ENCODE measurements around the gene MAPK14.

The MAPK14 gene

DNA sequence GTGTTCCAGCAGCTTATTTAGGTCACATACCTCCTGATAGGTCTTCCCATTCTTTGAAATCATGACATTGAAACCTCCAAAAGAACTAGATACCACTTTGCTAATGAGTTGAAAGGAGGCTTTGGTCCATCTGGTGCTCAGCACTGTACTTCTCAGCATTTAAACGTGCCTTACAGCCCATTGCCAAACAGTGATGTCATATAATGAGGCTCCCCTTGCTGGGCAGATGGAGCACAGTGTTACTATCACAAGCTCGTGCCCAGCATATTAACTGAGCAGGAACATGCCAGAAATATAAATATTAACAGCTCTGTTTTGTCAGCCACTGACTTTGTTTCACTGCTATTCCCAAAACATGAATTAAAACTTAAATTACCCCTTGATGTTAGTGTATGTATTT is 77.2 kb downstream of the MAPK14 start:
- no peak for FAIRE-seq

DNA sequence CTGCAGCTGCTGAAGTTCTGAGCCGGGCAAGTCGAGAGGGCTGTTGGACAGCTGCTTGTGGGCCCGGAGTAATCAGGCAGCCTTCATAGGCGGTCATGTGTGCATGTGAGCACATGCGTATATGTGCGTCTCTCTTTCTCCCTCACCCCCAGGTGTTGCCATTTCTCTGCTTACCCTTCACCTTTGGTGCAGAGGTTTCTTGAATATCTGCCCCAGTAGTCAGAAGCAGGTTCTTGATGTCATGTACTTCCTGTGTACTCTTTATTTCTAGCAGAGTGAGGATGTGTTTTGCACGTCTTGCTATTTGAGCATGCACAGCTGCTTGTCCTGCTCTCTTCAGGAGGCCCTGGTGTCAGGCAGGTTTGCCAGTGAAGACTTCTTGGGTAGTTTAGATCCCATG is 81.5 kb downstream of the MAPK14 start:
- no peak for FAIRE-seq

DNA sequence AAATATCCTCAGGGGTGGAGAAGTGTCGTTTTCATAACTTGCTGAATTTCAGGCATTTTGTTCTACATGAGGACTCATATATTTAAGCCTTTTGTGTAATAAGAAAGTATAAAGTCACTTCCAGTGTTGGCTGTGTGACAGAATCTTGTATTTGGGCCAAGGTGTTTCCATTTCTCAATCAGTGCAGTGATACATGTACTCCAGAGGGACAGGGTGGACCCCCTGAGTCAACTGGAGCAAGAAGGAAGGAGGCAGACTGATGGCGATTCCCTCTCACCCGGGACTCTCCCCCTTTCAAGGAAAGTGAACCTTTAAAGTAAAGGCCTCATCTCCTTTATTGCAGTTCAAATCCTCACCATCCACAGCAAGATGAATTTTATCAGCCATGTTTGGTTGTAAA is 82.4 kb downstream of the MAPK14 start:
- FAIRE-seq, result no peak

DNA sequence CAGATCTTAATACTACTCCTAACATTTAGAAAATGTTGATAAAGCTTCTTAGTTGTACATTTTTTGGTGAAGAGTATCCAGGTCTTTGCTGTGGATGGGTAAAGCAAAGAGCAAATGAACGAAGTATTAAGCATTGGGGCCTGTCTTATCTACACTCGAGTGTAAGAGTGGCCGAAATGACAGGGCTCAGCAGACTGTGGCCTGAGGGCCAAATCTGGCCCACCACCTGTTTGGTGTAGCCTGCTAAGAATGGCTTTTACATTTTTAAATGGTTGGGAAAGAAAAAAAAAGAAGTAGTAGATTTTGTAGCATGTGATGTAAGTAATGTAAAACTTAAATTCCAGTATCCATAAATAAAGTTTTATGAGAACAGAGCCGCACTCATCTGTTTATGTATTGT is 83.3 kb downstream of the MAPK14 start:
- no peak for FAIRE-seq

DNA sequence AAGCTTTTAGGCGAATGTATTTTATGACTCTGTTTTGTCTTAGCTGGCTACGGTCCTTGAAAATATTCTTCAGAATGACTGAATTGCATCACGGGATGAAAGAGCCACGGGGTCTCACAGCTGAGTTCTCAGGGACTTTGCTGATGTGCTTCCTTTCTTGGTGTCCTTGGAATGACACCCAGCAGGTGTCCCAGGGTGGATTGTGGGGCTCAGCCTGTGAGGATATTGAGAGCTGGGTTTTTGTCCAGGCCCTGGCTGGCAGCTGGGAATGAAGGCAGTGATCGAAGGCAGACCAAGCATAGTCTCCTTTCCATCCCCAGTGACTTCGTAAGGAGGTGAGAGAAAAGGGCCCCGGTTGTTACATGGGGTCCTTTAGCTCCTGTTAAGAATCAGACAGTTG is 83.9 kb downstream of the MAPK14 start:
- FAIRE-seq, result no peak

DNA sequence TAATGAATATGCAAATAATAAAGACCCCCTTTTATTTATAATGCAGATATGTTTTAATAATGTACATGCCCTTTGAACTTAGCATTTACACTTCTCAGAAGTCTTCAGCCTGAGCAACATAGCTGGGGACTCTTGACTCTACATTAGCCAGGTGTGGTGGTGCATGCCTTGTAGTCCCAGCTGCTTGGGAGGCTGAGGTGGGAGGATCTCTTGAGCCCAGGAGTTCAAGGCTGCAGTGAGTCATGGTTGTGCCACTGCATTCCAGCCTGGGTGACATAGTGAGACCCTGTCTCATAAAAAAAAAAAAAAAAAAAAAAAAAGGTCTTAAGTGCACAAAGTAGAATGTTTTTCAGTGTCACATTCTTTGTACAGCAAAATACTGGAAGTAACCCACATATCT is 85.4 kb downstream of the MAPK14 start:
- FAIRE-seq, result no peak

DNA sequence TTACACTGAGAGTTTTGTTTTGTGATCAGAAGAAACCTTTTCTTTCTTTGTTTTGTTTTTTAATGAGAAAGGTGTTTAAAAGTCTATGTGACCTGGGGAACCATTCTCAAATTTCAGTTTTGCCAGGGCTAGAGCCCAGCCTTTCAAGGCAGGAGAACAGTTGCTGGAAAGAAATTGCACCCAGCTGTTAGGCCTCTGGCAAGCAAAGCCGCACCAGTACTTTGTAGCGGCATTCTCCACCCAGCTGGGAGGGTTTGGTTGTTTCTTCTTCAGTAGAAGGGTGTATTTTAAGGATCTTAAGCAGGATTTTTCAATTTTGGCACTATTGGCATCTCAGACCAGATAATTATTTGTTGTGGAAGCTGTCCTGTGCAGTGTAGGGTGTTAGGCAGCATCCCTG is 86.1 kb downstream of the MAPK14 start:
- FAIRE-seq, result no peak

DNA sequence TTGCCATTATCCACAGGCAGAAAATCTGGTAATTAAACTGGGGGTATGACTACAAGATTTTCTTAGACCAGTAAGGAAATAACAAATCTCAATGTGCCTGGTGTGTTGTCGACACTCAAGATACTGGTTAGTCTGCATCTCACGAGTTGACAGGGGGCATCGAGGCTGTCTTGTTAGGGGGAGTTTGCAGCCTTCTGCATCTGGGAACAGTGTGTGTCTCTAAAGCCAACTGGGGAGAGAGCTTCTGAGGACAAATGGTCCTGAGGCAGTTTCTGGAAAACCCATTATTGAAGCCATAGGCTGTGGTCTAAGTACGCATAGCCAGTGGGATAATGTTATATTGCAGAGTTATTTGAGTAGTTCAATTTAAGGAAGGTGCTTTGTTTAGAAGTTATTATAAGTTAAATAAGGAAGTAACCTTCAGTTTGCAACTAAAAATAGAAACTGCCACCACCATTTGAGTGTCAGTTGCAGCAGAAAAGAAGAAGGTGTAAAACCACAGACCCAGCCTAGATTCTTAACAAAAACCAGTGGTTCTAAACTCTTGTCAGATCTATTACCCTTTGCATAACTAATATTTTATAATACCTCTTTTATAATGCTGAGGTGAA is 87.3 kb downstream of the MAPK14 start:
- peak; percentile 53 for FAIRE-seq

DNA sequence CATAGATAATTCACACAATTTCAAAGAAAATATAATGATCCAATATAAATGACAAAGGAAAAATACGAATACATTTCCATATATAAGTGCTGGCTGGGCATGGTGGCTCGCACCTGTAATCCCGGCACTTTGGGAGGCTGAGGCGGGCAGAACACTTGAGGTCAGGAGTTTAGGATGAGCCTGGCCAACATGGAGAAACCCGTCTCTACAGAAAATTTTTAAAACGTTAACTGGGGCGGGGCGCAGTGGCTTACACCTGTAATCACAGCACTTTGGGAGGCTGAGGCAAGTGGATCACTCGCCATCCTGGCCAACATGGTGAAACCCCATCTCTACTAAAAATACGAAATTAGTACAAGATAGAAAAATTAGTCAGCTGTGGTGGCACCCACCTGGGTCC is 87.8 kb downstream of the MAPK14 start:
- no peak for FAIRE-seq

DNA sequence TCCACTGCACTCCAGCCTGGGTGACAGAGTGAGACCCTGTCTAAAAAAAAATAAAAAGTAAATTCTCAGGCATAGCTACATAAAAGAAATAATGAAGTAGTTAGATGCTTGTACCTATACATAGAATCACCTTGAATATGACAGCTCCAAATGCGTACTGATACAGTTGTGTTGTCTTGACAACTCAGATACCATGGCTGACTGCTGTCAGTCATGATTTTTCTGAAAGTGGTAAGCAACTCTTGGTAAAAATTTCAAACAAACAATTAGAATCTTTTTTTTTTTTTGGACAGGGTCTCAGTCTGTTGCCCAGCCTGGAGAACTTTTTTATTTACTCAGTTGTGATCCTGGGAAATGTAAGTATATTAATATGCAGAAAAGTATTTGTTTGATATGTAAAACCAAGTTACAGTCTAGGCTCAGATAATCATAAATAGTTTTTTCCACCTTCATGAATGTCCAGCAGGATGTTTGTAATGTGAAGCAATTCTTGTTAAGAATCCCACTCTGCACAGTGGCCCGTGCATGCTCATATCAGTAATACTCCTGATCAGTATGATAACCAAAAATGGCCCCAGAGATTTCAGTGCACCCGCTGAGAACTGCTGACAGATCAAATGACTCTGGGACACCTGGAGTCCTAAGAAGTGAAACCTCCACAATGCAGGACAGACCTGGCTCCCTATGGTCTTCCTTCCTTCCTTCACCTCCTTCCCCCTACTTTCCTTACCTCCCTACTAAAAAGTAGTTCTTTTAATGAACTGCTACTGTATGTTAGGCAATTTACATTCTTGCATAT is 88.7 kb downstream of the MAPK14 start:
- no peak for FAIRE-seq

DNA sequence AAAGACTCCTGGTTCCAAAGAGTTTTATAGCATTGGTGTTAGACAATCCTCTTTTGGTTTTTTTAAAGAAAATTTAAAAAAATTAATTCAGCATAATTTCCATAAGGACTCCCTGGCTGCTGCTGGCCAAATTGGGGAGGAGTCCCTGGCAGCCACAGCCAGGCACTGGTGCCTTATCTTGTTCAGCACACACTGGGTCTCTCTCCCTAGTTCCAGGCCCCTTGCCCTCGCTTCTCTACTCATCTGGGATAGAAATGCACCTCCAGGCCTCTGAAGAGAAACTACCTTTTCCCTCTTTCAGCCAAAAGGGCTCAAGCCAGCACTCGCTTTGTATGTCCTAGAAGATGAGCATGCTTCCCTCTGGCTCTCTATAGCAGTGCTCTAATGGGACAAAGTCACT is 89.3 kb downstream of the MAPK14 start:
- FAIRE-seq, result no peak

DNA sequence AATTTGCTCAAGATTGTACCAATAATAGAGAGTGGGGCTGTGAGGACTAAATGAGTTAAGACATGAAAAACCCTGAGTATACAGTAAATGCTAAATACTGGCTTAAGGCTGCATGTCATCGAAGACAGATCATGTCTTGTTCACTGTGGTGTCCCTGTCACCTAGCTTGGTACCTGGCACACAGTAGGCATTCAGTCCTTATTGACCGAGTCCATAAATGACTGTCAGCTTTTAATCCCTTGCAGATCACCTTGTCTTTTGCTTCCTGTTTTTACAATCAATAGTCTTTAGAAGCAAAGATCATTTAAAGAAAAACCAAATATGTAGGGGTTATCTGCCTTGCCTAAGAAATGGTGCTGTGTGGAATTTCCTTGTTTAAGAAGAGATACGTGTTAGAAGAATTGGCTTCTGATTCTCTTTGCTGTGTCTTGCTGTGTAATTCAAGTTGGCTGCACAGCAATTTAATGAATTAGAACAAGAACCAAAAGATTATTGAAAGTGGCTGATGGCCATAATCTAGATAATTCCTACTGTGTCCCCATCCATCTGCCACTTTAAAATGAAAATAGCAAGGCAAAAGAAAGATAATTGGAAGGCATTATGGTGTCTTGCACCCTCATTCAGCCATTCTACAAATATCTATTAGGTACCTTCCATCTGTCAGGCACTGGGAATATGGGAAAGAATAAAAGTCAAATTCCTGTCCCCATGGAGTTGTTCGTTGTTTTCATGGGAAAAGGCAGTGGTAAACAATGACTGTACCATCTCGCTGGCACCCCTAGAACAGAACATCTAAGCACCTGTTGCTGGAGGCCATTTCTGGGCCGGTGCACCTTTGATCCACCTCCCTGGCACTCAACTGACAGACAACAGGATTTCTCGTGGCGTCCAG is 90.3 kb downstream of the MAPK14 start:
- no peak for FAIRE-seq

DNA sequence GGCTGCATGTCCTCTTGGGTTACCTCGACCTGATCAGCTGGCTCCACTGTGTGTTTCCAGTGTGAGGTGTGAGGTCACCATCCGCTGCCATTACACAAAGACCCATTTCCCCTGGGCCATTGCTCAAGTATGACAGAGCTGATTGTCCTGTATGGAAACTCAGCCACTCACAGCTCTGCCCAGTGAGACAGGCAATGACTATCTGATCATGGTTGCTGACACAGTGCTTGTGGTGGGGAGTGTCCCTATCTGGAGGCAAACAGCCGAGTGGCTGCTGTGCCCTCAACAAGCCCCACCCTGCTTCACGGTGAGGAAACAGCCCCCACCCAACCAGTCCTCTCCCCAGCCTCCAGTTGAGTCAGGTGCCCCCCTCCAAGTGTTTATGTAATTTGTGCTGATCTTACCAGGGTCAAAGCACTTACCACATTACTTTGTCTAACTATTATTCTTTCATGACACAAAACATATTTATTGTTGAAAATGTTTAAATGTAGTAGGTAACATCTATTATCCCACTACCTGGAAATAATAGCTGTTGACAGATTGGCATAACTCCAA is 91.0 kb downstream of the MAPK14 start:
- no peak for FAIRE-seq

DNA sequence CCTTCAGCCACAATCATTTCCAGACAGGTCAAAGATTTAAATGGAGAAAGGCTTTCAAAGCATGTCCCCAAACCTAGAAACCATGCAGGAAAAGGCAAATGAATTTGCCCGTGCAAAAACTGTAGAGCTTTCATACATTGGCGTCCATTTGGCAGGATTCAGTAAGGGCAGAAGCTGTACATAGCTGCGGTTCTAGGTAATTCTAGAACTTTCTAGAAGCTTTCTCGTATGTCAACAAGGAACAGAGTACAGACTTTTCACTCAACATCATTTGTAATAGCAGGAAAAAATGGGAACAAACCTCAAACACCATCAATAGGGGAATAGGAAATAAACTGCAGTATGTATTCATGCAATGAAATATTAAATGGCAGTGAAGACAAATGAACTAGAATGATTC is 91.6 kb downstream of the MAPK14 start:
- no peak for FAIRE-seq

DNA sequence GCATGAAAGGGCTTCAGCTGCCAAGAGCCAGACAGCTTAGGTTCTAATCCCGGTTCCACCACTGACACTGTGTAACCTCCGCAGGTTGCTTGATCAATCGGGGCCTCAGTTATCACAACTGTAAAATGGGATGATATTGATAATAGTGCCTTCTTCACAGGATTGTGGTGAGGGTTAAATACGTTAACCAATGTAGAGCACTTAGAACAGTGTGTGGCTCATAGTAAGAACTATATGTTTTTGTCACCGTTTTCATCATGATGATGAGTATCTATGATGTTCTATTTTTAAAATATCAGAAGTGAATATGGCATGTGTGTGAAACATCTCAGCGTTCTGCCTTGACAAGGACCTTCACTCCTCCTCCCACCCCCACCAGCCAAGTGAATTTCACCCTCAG is 92.4 kb downstream of the MAPK14 start:
- FAIRE-seq, result no peak

DNA sequence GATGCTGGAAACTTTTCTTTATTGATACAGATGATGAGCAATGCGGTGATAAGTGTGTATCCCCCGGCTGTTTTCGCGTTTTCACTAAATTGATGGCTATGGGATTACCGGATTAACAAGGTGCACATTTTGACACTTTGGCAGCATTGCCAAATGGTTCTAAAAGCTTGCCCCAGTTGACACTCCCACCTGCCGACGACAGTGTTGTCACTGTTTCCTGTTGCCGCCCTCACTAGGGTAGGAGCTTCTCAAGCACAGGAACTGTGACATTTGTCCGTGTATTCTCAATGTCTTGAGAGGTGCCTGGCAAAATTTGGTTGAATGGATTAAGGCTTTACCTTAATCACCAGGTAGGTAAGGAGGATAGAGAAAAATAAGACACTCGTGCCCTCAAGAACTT is 92.9 kb downstream of the MAPK14 start:
- no peak for FAIRE-seq

DNA sequence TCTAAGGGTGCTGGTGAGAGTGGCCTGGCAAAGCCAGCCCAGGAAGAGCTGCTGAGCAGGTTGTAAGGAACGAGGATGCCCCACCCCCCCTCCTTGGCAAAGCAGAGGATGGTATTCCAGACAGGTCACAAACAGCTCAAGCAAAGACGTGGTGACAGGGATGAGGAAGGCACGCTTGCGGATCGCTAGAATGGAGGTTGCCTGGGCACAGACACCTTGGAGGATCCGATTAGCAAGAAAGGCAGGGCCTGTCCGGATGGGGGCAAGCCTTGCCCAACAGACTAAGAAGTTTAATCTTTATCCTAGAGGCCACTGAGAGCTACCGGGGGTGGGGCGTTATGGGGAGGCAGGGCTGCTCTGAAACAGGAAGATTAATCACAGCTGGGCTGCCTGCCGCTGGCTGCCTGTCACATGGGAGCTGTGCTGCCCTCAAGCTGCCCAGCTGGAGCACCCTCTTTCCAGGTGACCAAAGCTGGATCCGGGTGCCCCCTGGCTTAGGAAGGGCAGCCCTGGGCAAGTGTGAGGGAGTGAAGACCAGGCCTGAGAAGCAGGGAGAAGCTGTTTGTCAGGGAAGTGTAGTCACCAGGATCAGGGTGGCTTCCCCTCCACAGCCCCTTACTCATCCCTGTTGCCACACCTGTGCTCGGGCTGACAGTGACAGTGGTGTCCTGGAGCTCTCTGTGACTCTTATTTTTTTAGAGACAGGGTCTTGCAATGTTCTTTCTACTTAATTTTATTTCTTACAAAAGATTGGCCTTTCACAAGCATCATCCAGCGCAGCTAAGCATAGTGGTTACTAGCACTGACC is 93.6 kb downstream of the MAPK14 start:
- FAIRE-seq, result no peak

DNA sequence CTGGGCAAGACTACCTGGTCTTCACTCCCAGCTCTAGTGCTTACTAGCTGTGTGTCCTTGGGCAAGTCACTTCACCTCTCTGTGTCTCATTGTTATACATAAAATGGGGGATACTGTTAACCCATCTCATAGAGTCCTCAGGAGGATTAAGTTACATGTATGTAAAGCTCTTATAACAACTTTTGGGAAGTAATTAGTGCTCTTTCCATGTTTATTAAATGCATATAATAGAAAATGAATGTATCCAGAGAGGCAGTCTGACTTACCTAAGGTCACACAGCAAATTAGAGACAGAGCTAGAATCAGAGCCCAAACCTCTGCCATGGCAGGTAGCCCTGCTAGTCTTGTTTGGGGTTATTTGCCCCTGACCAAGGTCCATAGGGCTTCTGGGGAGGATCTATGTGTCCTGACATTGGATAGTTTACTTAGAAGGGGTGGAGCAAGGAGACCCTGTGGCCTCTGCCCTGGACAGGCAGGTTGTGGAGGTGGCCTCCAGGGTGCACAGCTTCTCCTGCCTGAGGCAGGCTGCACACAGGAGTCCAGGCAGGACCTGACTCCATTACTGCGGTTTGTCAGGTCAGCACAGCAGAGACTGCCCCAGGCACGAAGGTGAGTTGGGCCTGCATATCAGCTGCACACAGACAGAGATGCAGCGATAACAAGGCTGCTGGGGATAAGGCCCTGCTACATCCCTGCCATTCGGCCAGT is 94.3 kb downstream of the MAPK14 start:
- no peak for FAIRE-seq

DNA sequence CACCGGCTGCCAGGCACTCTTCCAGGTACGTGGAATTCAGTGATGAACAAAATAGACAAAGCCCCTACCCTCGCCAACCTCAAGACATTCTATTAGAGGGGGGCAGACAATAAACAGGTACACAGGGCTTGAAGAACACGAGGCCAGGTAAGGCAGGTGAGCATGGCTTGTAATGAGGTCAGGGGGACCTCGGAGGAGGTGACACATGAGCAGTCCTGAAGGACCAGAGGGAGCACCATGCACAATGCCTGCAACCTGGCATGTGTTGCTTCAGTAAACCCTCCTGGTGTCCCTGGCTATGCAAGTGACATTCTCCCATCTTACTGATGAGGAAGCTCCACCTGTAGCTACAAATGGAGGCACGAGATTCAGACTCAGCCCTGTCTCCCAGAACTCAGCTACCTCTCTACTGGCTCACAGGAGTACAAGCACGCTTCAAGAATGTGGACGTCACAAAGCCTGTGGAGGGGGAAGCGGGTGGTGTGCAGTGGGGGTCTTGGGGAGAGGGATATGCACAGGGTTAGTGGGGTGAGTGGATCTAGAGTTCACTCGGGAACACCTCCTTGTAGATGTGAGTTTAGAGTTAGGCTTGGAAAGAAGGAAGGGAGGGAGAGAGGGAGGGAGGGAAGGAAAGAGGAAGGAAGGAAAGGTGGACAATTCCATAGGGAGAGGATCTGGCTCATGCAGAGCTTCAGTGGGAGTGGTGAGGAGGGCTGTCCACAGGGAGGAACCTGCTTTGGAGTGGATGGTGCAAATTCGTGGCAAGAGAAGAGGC is 95.1 kb downstream of the MAPK14 start:
- no peak for FAIRE-seq

DNA sequence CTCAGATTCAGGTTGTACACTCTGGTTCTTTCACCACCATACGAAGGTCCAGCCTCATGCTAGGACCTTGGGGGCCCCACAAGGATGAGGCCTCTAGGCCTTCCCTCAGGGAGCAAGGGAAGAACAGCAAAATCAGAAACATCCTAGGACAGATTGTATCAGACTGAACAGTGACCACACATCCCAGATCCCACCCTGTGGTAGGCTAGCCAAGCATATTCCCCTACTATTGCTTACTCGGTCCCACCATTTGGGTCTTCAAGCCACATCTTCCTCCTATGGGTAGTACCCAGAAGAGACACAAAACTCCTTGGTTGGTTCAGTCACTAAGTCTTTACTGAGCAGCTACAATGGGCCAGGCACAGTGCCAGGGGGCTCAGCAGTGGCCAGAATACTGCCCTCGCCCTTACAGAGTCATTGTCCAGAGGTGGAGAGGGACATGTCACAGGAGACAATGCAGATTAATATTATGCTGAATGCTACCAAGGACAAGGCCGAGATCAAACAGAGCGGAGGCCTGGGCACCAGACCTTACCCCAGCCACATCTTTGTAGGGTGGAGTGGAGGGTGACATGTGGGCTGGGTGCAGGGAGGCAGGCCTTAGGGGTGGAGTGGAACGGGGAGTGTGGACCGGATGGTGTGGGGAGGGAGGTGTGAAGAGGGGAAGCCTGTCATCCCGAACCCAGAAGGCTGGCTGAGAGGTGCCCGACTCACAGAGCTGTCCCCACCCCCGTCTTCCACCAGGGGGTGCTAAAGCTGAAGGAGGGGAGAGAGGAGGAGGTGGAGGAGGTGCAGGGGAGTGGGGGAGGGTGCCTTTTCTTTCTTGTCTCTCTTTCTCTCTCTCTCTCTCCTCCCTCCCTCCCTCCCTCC is 95.9 kb downstream of the MAPK14 start:
- no peak for FAIRE-seq
